Gastroesophageal sphincter (tissue), 3 donors: ENCODE data around the gene IGFL4.

ENCODE experiments used
- CTCF ChIP-seq, 4 experiments: fragments of 200-600 bp in 2 of 4; fragments of 450-650 bp in 2 of 4; sonication (generic) in 1 of 4; IDR thresholded peaks; one replicate each; pipeline ENCODE4 v1.5.1; 2017 to 2019; ENCODE audit warnings: antibody characterized with exemption in 4 of 4, mild to moderate bottlenecking in 2 of 4, moderate library complexity in 2 of 4
- EP300 ChIP-seq: sonication (generic); formaldehyde crosslinking; IDR thresholded peaks from one replicate; pipeline ENCODE4 v1.6.1; 2017; ENCODE audit warnings: antibody characterized with exemption, mild to moderate bottlenecking
- POLR2A ChIP-seq, 2 donors: fragments of 450-650 bp; IDR thresholded peaks; one replicate each; pipeline ENCODE4 v1.6.1; 2017; ENCODE audit warnings: antibody characterized with exemption in 2 of 2, mild to moderate bottlenecking in 2 of 2, moderate library complexity in 1 of 2
- POLR2AphosphoS5 ChIP-seq: sonication (generic); formaldehyde crosslinking; IDR thresholded peaks from one replicate; pipeline ENCODE4 v1.6.1; 2017; ENCODE audit warnings: antibody characterized with exemption

GRCh38 chr19:46021531-46022041, 19.2 kb downstream of the IGFL4 start:
- TF ChIP-seq CTCF (IDR thresholded peaks at IDR 0.05) = no peak
- no peak for TF ChIP-seq POLR2A (IDR thresholded peaks at IDR 0.05)
- TF ChIP-seq EP300 = no peak
- TF ChIP-seq POLR2AphosphoS5 = no peak
